LoVo (cell line): ENCODE measurements around the gene DONSON.

Source experiments
- DNase-seq: peaks from one replicate; pipeline ENCODE4 v3.0.0-alpha.2; 2016; ENCODE audit warnings: low spot score

Gene DONSON

DNA sequence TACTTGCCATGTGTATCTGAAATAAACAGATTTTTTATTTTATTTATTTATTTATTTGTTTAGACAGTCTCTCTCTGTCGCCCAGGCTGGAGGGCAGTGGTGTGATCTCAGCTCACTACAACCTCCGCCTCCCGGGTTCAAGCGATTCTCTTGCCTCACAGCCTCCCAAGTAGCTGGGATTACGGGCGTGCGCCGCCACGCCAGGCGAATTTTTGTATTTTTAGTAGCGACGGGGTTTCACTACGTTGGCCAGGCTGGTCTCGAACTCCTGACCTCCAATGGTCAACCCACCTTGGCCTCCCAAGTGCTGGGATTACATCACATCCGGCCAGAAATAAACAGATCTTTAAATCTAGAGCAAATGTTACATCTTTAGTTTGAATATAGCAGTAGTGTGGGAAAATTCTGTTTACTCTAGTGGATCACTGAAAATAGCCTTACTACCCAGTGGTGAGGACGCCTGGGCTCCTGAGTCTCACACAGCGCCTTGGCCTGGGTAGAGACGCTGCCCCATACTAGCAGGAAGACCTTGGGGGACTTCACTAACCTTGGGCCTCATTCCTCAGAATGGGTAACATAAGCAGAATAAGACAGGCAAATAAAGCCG, 47.3 kb downstream of the DONSON start:
- DNase-seq, result peak; percentile 28

DNA sequence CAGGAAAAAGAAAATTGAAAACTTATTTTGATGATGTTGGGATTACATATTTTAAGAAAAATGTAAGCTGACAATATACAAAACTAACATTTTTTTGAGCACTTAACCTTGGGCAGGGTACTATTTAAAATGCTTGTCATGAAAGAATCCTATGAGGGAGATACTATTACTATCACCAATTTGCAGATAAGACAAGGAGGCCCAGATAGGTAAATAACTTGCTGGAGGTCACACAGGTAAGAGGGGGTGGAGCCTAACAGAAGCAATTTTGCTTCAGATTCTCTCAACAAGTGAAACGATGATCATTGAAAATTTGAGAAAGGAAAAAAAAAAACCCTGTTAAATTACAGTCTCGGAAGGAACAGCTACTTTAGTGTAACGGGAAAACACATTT, 47.8 kb downstream of the DONSON start:
- DNase-seq, result no peak

DNA sequence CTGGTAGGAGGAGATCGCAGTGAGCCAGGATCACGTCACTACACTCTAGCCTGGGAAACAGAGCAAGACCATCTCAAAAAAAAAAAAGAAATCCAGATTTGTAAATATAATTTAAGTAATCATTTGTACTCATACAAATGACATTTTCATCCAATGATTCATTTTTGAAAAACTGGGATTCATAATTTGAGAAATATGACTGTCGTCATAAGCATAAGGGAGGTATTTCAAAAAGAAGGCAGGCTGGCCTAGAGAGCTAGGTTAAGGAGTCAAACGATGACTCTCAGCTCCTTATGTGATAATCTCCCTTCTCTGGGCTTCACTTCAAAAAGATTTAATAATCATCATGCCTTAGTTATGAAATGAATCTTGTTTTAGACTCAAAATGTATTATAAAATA, 48.9 kb downstream of the DONSON start:
- DNase-seq, result no peak

DNA sequence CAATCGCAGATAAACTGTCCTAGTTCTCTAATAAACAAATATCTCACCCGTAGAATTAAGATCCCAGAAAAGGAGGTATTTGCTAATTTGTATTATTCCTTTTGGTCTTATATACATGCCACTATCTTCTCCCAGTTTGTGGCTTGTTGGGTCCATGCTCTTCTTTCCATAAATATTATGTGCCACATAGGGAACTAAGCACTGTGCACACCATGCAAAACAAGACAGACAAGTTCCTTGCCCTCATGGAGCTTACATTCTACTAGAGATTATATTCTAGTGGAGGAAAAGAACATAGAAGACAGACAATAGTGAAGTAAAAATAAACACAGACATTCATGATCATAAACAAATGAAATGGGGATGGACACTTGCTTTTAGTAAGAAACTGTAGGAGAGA, 51.3 kb downstream of the DONSON start:
- DNase-seq, result no peak

DNA sequence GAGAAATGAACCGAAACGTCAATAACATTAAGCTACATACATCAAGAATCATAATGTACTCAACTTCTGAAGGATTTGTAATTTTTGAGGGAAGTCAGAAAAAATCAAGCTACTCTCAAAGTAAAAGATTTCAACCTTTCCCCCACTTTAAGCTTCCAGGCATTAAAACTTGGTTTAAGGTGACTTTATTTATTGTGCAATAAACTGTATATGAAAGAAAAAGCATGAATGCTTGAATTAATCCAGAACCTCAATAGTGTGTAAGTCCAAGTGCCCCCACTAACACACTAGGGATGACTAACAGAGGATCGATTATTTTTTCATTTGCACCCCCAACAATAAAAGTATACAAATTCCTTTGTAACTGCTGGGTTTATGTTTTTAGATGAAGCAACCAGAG, 57.5 kb downstream of the DONSON start:
- no peak for DNase-seq
